ENCODE data around the gene DHDDS.
A peak's percentile ranks its signal among the peaks of the same experiment; 100 is the strongest.

DHDDS gene

GRCh38 chr1:26419494-26419893 is 12.6 kb upstream of the DHDDS start:
- DNase-seq: no peak

DNA sequence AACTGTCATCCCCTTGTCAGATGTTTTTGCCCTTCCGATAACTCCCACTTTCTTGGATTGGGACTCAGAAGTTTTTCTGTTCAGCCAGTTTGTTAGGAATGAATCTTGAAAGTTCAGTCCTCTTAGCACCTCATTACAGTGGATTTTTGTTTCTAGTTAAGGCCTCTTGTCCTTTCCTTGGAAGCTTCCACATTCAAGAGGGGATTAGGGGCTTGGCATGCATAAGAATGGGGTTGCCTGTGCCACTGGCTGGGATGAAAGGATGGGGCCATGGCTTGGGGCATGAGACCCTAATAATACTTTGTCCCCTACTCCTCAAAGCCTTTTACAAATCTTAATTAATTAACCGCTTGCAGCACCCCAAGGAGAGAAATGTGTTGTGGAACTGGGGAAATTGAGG is 2.4 kb upstream of the DHDDS start:
- DNase-seq: no peak

GRCh38 chr1:26432793-26433192 is 672 bp downstream of the DHDDS start:
- DNase-seq: no peak

DNA sequence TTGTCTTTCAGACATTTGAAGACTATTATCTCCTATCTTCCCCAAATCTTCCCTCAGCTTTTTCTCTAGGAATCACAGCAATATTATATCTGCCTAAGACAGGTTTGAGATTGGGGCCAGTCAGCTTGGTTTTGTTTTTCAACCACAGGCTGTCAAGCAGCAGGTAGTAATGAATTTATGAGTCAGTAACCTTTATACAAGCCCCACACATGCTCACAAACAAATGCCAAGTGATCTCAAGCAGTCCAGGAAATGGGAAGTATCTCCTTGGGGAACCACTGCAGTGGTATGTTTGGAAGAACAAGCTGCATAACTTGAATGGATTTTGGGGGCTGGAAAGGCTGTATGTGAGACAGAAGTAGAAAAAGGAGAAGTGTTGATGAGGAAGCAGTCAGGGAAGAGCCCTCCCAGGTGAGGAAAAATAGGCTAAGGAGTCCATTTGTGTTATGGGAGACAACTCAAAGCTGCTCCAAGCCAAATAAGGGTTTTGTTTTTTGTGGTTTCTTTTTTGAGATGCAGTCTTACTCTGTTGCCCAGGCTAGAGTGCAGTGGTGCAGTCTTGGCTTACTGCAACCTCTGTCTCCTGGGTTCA is 2.1 kb downstream of the DHDDS start:
- no peak for DNase-seq

DNA sequence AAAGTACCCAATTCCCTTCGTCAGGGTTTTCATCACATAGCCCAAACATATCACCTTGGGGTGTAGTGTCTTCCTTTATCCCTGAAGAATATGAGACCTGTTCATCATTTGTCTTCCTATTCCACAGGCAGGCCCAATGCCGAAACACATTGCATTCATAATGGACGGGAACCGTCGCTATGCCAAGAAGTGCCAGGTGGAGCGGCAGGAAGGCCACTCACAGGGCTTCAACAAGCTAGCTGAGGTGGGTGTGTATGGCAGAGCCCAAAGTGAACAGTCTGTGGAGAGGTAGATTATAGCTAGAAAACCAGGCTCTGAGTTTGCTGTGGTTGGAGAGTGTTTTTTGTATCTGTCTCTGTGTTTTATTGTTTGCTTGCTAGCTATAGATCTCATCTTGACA is 5.9 kb downstream of the DHDDS start:
- DNase-seq: no peak

- DNase-seq: no peak
Observed at GRCh38 chr1:26440259-26440658, 8.1 kb downstream of the DHDDS start.

- no peak for DNase-seq
Observed at GRCh38 chr1:26449868-26450267, 17.7 kb downstream of the DHDDS start.

DNA sequence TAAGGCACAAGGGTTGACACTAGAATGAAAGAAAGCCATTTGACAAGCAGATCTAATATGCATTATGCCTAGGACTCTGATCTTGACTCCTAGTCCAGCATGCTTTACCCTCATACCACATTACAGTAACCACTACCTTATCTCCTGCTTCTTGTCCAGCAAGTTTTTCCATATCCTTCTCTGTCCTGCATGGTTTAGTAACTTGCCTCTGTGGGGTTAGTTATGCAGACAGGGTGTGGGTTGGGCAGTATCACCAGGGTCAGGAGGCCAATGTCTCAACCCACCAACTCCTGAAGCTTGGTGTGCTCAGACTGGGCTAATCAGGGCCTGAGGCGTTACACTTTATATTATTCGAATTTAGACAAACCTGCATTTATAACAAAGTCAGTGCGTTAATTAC is 18.8 kb downstream of the DHDDS start:
- no peak for DNase-seq

- DNase-seq: no peak
Observed at GRCh38 chr1:26452459-26453183, 20.5 kb downstream of the DHDDS start.

DNA sequence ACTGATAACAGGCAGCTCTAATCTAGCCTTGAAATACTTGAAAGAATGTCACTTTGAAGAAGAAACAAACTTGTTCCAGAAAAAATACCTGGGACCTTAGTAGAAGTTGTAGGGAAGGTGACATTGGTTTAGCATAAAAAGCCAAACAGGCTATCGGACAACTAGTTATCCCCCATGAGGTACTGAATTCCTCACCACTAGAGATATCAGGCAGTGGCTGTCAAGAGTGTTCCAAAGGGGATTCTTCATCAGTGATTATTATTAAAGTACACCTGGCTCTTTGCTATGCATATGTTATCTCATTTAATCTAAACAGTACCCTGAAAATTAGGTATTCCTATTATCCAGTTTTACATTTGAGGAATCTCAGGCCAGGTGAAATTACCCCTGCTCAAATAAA is 27.0 kb downstream of the DHDDS start:
- no peak for DNase-seq

- no peak for DNase-seq
Observed at GRCh38 chr1:26459573-26460031, 27.5 kb downstream of the DHDDS start.

GRCh38 chr1:26468911-26469310 is 36.8 kb downstream of the DHDDS start:
- no peak for DNase-seq

GRCh38 chr1:26469558-26469957 is 37.4 kb downstream of the DHDDS start:
- no peak for DNase-seq

- DNase-seq: no peak
Observed at GRCh38 chr1:26470878-26471497, 38.9 kb downstream of the DHDDS start.

DNA sequence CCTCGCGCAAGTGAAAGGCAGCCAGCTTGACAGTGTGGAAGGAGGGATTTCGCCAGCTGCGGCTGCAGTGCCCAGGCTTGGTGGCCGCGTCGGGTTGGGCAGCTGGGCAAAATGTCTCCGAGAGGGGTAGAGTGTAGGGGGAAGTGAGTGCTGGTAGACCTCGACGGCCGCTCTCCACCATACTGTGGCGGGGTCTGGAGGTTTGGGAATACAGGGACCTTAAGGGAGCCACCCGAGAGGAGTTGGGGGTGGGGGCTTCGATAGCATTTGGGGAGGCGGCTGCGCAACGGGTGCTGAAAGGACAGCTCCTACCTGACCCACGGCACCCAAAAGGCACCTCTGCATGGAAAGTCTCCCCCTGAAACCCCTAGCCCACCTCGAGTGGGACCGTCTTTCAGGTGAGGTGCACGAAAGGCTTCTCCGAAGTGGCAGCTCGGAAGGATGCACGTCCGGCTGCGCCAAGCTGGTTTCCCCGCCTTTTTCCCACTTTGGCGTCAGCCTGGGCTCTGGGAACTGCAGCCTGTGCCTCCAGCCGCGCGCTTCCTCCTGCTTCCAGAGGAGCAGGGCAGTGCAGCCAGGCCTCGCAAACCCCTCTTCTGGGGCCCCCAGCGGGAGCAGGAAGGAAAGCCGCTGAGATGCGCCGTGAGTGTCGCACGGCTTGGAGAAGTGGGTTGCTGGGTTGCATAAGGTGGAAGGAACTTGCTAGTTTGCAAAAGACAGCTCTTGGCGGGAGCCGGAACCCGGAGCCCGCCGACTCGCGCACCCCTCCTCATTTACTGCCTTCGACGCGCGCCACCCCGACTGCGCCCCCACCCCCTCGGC is 39.6 kb downstream of the DHDDS start:
- peak; percentile 23 for DNase-seq

- peak; percentile 89 for DNase-seq
Observed at GRCh38 chr1:26472320-26472900, 40.3 kb downstream of the DHDDS start, which contains the start of gene HMGN2. TSS of gene HMGN2 (plus strand) at chr1:26472440. CDS start at chr1:26472613, 173 bp downstream.

DNA sequence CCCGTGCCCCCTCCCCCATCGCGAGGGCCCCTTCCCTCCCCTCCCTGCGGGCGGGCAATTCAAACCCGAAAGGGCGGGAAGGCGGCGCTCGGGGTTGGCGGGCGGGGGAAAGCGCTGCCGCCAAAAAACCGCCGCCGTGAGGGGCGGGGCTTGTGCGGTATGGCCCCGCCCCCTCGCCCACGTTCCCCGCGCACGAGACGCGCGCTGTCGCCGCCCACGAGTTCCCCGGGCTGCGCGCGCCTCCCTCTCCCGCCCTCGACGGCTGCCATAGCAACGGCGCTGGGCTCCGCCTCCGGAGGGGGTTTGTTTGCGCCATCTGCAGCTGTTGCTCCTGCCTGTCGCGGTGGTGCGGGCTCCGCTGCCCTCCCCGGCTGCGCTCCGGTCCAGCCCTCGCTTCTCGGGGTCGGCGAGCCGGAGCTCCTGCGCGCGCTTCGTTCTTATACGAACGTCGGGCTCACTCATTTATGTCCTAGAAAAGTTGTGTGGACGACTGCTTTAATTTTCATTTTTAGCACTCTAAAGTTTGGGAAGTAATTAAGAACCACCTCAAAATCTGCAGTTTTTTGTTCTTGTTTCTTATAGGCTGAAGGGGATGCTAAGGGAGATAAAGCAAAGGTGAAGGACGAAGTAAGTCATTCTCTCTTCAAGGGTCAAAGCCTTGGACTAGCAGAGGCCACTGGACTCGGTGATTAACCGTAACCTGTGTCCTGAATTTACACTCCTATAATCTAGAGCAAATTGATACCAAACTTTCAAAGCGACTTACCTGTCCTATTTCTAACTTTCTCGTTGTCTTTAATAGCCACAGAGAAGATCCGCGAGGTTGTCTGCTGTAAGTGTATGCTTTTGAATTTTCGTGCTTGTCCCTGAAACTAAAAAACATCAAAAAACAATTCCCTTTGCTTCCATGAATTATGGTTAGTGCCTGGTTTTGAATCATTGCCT is 41.1 kb downstream of the DHDDS start:
- peak; percentile 95 for DNase-seq

DNA sequence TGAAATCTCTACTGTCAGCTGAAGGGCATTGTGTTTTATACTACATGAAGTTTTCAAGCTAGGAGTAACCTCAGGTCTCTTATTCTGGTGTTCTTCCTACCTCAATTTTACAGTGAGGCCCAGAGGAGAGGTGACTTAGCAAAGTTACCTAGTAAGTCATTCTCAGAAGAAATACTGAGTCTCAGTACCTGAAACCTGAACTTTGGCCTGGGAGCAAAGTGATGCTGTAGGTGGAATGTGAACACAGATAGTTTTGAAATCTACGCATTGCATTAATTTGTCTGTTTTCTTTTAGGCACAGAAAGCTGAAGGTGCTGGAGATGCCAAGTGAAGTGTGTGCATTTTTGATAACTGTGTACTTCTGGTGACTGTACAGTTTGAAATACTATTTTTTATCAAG is 42.7 kb downstream of the DHDDS start:
- DNase-seq: no peak

DNA sequence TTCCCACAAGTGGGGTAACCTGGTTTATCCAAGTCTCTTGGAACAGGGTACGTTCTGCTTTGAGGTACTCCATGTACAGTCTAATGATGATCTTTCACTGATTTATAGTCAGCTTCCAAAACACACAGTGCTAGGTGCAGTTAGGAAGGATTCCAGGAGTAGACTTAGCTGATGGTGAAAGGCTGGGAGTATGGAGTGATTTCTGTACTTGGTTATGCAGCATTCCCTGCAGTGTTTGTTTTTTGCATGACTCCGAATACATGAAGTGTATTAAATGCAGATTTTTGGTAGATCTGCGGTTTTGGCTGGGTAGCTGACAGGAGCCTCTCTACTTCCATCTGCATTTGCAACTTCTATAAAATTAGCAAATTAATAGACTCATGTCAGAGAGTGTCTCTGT is 43.9 kb downstream of the DHDDS start:
- no peak for DNase-seq

GRCh38 chr1:26476958-26477357 is 44.8 kb downstream of the DHDDS start:
- DNase-seq: no peak

GRCh38 chr1:26477446-26478152 is 45.5 kb downstream of the DHDDS start:
- DNase-seq: no peak

All from CD4-positive, alpha-beta T cell treated with Interleukin-4 for 4 hours (primary cell).